Thoracic aorta (tissue), 2 donors: Measurements from ENCODE around the gene DDX23. TPM values are rescaled to one million over a fixed set of nuclear protein-coding genes. Genes with fewer than 3 reads are reported as not detected.

Experiments
- ATAC-seq: fragments of 150-250 bp; one replicate; pipeline ENCODE4 v1.8.0; 2017; ENCODE audit warnings: low read depth; ENCODE audit not compliant: insufficient number of reproducible peaks, low FRiP score
- DNase-seq: peaks from one replicate; pipeline ENCODE4 v3.0.0-alpha.2; 2020; ENCODE audit warnings: low spot score
- H3K27ac ChIP-seq, 2 donors: fragments of 200-600 bp; sonication (generic); 1 replicate in 1 of 2; 2 replicates in 1 of 2; pipeline ENCODE4 v1.5.1; 2016; ENCODE audit warnings: mild to moderate bottlenecking in 2 of 2, moderate library complexity in 2 of 2
- H3K27me3 ChIP-seq: fragments of 200-600 bp; sonication (generic); replicated peaks from 2 replicates; pipeline ENCODE4 v1.6.0; 2016; ENCODE audit warnings: mild to moderate bottlenecking; ENCODE audit not compliant: insufficient read depth
- H3K36me3 ChIP-seq: fragments of 200-600 bp; sonication (generic); one replicate; pipeline ENCODE4 v1.5.1; 2016
- H3K4me1 ChIP-seq, 2 donors: fragments of 200-600 bp; sonication (generic); 1 replicate in 1 of 2; 2 replicates in 1 of 2; pipeline versions ENCODE4 v1.5.1 to v1.6.0; 2016; ENCODE audit warnings: low read depth in 2 of 2, mild to moderate bottlenecking in 1 of 2; ENCODE audit not compliant: control insufficient read depth in 1 of 2
- H3K4me3 ChIP-seq: fragments of 200-600 bp; sonication (generic); 2 replicates; pipeline ENCODE4 v1.5.1; 2016; ENCODE audit warnings: mild to moderate bottlenecking
- H3K9me3 ChIP-seq: fragments of 200-600 bp; sonication (generic); 2 replicates; pipeline ENCODE4 v1.5.1; 2016
- CTCF ChIP-seq: fragments of 200-600 bp; sonication (generic); IDR thresholded peaks from one replicate; pipeline ENCODE4 v1.5.1; 2019; ENCODE audit warnings: antibody characterized with exemption
- total RNA-seq, 2 donors: library from RNA; depleted of rRNA; stranded (reverse); fragments of >200 nt; gene quantifications; one replicate each; pipeline versions ENCODE4 v1.1.0 to v1.2.3, GENCODE V29; 2016

DDX23 gene
- total RNA-seq, result 10 to 100 TPM; 53.7 to 92.6 TPM

- peak; percentile 81 for DNase-seq
- no peak for TF ChIP-seq CTCF
These were observed at the start of gene DDX23 for GRCh38 chr12:48851883-48852733. Gene DDX23, minus strand, starts transcription at chr12:48852163. Its CDS starts 6,381 bp downstream, at chr12:48845782.

GRCh38 chr12:48901278-48901677 is 49.3 kb upstream of the DDX23 start:
- DNase-seq, result no peak
- H3K9me3 ChIP-seq, result no peaks in the 10 kb centered on the region

More at GRCh38 chr12:48851883-48852733, at the start of gene DDX23:
- Histone ChIP-seq H3K36me3 (no peaks in the 10 kb centered on the region), H3K4me1 (peaks cover 15 to 26% of the 10 kb centered on the region in 2 donors), H3K4me3 (peak within 1 kb of the TSS; percentile 91), H3K9me3 (no peaks in the 10 kb centered on the region), H3K27me3 (no peaks in the 10 kb centered on the region), H3K27ac (peak within 1 kb of the TSS; percentile 75 to 79)
- peak; percentile 94 for ATAC-seq

GRCh38 chr12:48899651-48900050 is 47.7 kb upstream of the DDX23 start:
- TF ChIP-seq CTCF, result no peak
- ATAC-seq (no peak), DNase-seq (no peak)
- Histone ChIP-seq H3K36me3 (no peaks in the 10 kb centered on the region), H3K27ac (no peak overlapping the region), H3K4me1 (peaks cover 2 to 5% of the 10 kb centered on the region in 2 donors), H3K9me3 (no peaks in the 10 kb centered on the region), H3K27me3 (no peaks in the 10 kb centered on the region), H3K4me3 (no peak overlapping the region)

More at GRCh38 chr12:48901278-48901677, 49.3 kb upstream of the DDX23 start:
- no peak for ATAC-seq
- Histone ChIP-seq H3K36me3 (no peaks in the 10 kb centered on the region), H3K27ac (no peak overlapping the region), H3K4me3 (no peak overlapping the region), H3K27me3 (no peaks in the 10 kb centered on the region), H3K4me1 (peaks cover 2 to 5% of the 10 kb centered on the region in 2 donors)
- TF ChIP-seq CTCF, result no peak

- no peak for TF ChIP-seq CTCF
- H3K4me1 ChIP-seq, result peaks cover 0 to 8% of the 10 kb centered on the region in 2 donors
- DNase-seq (no peak), ATAC-seq (no peak)
- H3K4me3 ChIP-seq, result no peak overlapping the region
- no peak overlapping the region for H3K27ac ChIP-seq
- no peaks in the 10 kb centered on the region for H3K36me3 ChIP-seq
- H3K9me3 ChIP-seq, result no peaks in the 10 kb centered on the region
- no peaks in the 10 kb centered on the region for H3K27me3 ChIP-seq
These were observed 42.3 kb upstream of the DDX23 start for GRCh38 chr12:48894271-48894670.

GRCh38 chr12:48890657-48891418 is 38.9 kb upstream of the DDX23 start:
- H3K4me3 ChIP-seq, result peak overlapping the region; percentile 60
- H3K4me1 ChIP-seq, result peaks cover 0 to 8% of the 10 kb centered on the region in 2 donors
- H3K27me3 ChIP-seq, result no peaks in the 10 kb centered on the region
- TF ChIP-seq CTCF, result peak; percentile 89
- H3K36me3 ChIP-seq, result no peaks in the 10 kb centered on the region
- DNase-seq (peak; percentile 23), ATAC-seq (peak; percentile 78)
- H3K27ac ChIP-seq, result no peak overlapping the region
- no peaks in the 10 kb centered on the region for H3K9me3 ChIP-seq
